ENCODE data around the gene POLE.

Gene POLE

DNA sequence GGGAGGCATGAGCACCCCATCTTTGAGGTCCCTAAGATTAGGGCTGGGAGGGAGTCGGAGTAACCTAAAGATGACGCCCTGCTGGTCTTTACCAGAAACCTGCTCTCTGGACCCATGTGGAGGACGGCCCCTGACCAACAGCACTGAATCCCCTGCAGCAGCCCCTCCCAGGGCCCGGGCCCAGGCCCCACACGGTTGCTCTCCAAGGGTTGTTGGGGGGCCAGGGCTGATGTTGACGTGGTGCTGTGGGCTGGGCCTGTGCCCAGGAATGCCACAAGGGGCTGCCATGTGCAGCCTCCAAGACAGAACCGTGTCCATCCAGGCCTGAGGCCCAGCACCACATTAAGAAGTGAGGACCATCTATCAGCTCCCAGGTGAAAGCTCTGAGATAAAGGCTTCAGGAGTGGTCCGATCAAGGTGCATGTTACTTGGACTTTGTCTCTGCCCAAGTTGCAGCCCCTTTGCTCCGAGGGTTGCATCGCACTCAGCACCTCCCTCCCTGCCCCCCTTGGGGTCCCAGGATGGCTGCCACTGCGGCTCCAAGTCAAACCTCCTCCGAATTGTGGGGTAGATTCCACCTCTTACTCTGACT is 106.3 kb downstream of the POLE start:
- no peak for DNase-seq (ENCODE audit: low read depth, low spot score)

GRCh38 chr12:132579744-132580143 is 107.4 kb downstream of the POLE start:
- DNase-seq (ENCODE audit: low read depth, low spot score) = no peak

DNA sequence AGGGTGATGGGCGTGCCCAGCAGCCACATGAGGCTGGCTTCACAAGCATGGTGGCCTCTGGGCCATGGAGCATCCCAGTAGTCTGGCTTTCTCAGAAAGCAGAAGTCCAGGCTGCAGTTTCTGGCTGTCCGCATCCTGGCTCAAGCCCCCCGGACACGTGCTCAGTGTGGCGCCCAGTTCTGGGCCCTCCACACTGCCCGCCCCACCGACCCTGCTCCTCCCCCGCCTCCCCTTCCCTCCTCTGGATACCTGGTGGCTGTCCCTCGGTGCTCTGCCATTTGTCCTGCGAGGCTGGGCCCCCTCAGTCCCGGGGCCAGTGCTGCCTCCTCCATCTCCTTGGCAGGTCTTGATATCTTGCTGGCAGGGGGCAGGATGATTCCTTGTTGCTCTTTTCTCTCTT is 108.3 kb downstream of the POLE start:
- DNase-seq (ENCODE audit: low read depth, low spot score) = no peak

DNA sequence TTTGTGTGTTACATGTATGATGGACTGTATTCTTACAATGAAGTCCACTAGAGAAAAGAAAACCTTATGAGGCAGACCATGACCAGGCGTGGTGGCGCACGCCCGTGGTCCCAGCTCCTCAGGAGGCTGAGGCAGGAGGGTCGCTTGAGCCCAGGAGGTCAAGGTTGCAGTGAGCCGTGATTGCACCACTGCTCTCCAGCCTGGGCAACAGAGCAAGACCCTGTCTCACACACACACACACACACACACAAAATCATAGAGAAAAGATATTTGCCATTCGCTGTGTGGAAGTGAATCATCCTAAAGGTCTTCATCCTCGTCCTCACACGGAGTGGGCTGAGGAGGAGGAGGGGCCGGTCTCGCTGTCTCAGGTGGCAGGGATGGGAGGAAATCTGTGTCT is 109.0 kb downstream of the POLE start:
- no peak for DNase-seq (ENCODE audit: low read depth, low spot score)

- no peak for DNase-seq (ENCODE audit: low read depth, low spot score)
Measured at GRCh38 chr12:132577191-132577920, 109.8 kb downstream of the POLE start.

- DNase-seq (ENCODE audit: low read depth, low spot score) = no peak
Measured at GRCh38 chr12:132576701-132577100, 110.4 kb downstream of the POLE start.

- DNase-seq (ENCODE audit: low read depth, low spot score) = no peak
Measured at GRCh38 chr12:132575661-132576060, 111.5 kb downstream of the POLE start.

DNA sequence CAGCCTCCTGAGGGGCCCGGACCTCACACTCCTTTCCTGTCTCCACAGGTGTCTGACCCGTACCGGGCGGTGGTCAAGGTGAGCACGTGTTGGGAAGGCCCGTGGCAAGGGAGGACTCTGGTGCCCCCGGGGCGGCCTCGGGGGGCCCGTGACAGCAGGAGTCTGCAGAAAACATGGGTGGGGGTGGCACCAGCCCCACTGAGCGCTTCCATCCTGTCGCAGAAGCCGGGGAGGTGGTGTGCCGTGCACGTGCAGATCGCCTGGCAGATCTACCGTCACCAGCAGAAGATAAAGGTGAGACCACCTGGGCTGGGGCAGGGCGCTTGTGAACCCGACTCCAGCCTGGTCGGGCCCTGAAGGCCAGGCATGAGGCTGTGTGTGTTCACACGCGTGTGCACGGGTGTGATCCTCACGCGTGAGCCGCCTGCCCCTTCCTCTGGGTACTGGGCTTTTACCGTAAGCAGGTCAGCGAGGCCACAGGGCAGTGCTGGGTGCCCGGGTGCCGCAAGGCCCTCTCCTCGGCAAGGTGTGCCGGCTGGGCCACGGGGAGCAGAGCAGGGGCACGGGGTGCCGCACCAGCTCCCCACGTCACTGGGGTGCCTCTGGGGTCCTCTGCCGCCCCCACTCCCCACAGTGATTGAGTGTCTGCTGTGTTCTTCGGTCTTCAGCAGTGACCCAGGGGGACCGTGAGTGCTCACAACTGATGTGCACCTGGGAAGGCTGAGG is 112.7 kb downstream of the POLE start:
- no peak for DNase-seq (ENCODE audit: low read depth, low spot score)
